Left cardiac atrium (tissue), 4 donors: ENCODE results near the gene AMELX. TPM values are rescaled to one million over a fixed set of nuclear protein-coding genes. Genes with fewer than 3 reads are reported as not detected.
A peak's percentile ranks its signal among the peaks of the same experiment; 100 is the strongest.

Experiments used
- ATAC-seq, 2 donors: fragments of 200-7000 bp; cut with Tn5 transposase; one replicate each; pipeline ENCODE4 v1.9.1; 2020; ENCODE audit warnings: mild to moderate bottlenecking in 2 of 2, moderate library complexity in 2 of 2
- DNase-seq: peaks from one replicate; pipeline ENCODE4 v3.0.0-alpha.2; 2020
- intact Hi-C, 2 donors: fragments of 100-400 bp; cut with DNase I; formaldehyde crosslinking; loops; one replicate each; pipeline versions ENCODE4 v1.14.1 to v1.15.1; 2022 to 2023
- long read RNA-seq: library from polyadenylated mRNA; unstranded; transcript quantifications from one replicate; pipeline ENCODE4 v2.0.0, GENCODE V29; 2021
- total RNA-seq, 2 donors: library from RNA; stranded (reverse); fragmentation: NEBNext Ultra II Directional; extraction: Animal tissue kit (Norgen Biotek cat#: 25700); gene quantifications; one replicate each; pipeline ENCODE4 v1.2.1, GENCODE V29; 2021
- donor health status: DM: no; HTN: yes; CAD: no.
- donor health status: DM: no; HTN: yes; CAD: no; lungs with severe emphysema.
- donor health status: DM: yes; HTN: yes; CAD: no.
- donor health status: Dilated cardiomyopathy.

AMELX gene
- total RNA-seq, result not detected
- long read RNA-seq, result 0 reads

- no peak for DNase-seq
- no peak for ATAC-seq
- intact Hi-C loops, result no loop called here
These were observed at the start of gene AMELX for GRCh38 chrX:11293113-11293512. Gene AMELX (plus strand): TSS chrX:11293413. CDS start chrX:11294789, 1,376 bp downstream.

DNA sequence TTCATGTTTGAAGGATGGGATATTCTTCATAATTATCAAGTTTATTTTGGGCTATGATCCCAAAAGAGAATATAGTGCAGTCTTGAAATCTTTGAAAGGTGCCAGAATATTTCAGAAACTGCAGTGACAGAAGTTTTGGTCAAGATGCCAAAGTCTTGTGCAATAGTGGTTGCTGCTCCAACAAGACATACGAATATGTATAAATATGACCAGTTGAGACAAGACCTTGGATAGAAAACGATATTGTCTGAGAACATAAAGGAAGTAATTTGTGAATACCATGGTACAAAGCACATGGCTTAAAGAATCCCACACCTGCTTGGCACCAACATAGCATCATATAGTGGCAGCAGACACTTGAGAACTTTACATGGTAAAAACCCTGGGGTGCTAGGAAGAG is 48.6 kb upstream of the AMELX start:
- intact Hi-C loops, result no loop called here
- no peak for ATAC-seq
- DNase-seq, result no peak

DNA sequence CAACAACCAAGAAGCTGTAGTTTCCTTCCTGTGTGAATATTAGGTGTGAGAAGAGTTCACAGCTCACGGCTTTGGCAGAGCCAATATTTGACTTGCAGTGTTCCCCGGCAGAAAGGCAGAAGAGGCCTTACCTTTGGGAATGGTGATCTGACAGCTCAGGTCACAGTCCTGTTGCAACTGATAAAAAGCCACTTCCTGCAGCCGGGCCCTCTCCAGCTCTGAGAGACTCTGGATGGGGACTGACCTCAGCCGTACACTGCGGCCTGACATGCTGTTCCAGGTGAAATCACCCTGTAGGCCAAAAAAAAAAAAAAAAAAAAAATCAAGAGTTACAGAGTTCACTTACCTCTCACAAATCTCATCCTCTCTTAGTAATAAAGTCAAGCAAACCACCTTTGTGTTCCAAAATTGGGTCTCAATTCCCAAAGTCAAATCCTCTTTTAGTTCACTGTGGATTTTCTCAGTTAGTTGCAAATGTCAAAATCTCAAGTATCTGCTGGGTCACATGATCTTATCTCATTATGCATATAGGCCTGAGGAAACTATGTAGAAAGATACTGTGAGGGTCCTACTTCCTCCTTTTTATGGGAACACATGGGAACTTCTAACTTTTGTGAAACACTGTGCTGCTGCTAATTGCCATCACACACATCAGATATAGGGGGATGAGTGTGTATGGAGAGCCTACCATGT is 38.6 kb upstream of the AMELX start:
- intact Hi-C loops, result no loop called here
- no peak for DNase-seq
- no peak for ATAC-seq

GRCh38 chrX:11257290-11257689 is 35.9 kb upstream of the AMELX start:
- no peak for ATAC-seq
- DNase-seq, result no peak
- intact Hi-C loops, result no loop called here

GRCh38 chrX:11257711-11258110 is 35.5 kb upstream of the AMELX start:
- DNase-seq (no peak), ATAC-seq (no peak)
- intact Hi-C loops, result no loop called here

GRCh38 chrX:11259437-11259836 is 33.8 kb upstream of the AMELX start:
- ATAC-seq (no peak), DNase-seq (no peak)
- intact Hi-C loops, result no loop called here

DNA sequence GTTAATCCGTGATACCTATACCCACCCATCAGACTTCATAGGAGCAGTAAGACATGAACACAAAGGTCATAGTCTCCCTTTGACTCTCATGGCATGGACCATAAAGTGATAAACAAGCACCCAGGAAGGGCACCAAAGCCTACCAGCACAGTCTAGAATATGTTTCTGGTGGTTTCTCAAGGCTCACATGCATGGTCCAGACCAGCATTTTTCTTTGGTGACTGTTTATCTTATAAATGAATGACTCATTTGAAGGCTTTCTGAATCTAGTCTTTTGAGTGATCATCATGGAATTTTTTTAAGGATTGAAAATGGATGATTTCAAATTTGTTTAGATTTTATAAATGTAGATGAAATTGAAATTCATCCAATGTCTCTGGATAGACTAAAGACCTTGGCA is 32.0 kb upstream of the AMELX start:
- ATAC-seq, result peak in 1 of 2 donors; percentile 36
- intact Hi-C loops, result no loop called here
- DNase-seq, result no peak

GRCh38 chrX:11264925-11265324 is 28.3 kb upstream of the AMELX start:
- no peak for DNase-seq

GRCh38 chrX:11265352-11265751 is 27.9 kb upstream of the AMELX start:
- no peak for ATAC-seq
- intact Hi-C loops, result no loop called here

More at GRCh38 chrX:11264925-11265324, 28.3 kb upstream of the AMELX start:
- ATAC-seq, result no peak
- intact Hi-C loops, result no loop called here

GRCh38 chrX:11266573-11267003 is 26.6 kb upstream of the AMELX start:
- DNase-seq (no peak), ATAC-seq (no peak)
- intact Hi-C loops, result no loop called here

More at GRCh38 chrX:11265352-11265751, 27.9 kb upstream of the AMELX start:
- DNase-seq, result no peak

- intact Hi-C loops, result no loop called here
- ATAC-seq, result no peak
- no peak for DNase-seq
These were observed 25.8 kb upstream of the AMELX start for GRCh38 chrX:11267425-11267824.

DNA sequence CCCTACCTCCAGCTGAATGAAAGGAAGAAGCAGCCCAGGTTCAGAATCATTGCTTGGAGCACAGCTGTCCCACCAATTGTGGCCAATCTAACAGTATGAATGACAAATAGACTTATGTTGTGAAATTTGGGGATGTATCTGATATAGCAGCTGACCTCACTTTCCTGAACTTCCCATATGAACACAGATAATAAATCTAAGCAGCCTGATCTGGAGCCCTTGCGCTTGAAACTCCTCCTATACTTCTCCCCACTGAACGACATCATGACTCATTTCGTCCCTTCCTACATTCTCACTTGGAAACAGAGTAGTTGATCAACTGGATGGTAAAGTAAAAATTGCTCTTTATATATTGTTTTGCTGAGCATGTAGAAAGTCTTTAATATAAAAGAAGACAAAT is 24.2 kb upstream of the AMELX start:
- intact Hi-C loops, result no loop called here
- DNase-seq (no peak), ATAC-seq (no peak)

GRCh38 chrX:11269996-11270395 is 23.2 kb upstream of the AMELX start:
- no peak for ATAC-seq
- intact Hi-C loops, result no loop called here
- no peak for DNase-seq

DNA sequence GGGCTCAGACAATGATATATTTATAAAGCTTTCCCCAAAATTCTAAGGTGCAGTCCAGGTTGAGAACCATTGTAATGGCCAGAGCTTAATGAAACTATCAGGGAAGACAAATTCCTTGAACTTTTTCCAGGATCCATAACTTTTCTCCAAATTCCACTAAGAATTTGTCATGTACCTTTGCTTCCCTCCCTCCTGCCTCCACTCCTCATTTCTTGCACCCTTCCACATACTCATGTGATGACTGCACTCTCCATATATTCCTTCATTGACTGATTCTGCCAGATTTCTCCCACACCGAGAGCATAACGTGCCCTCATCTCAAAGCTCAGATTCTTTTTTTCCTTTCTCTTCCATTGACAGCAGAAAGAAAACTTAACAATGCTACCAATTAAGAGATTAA is 20.9 kb upstream of the AMELX start:
- intact Hi-C loops, result no loop called here
- ATAC-seq, result no peak
- DNase-seq, result no peak

GRCh38 chrX:11272863-11273262 is 20.4 kb upstream of the AMELX start:
- DNase-seq (no peak), ATAC-seq (no peak)
- intact Hi-C loops, result no loop called here

GRCh38 chrX:11273544-11273943 is 19.7 kb upstream of the AMELX start:
- DNase-seq (no peak), ATAC-seq (no peak)
- intact Hi-C loops, result no loop called here

DNA sequence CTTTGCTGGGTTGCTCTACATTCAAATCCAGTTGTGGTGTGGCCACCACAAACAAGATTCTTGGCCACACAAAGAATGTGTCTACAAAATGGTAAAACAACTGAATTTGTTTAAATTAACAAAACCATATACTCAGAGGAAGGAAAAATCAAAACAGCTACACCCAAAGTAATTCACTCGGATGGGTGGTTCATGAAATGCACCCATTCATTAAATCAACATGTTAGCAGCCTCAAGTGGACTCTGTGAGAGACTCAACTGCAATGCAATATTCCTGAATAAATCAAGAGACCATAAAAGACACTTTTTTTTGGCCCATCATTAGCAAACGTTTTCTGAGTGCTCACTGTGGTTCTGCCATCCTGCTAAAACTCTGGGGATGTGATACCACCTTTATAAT is 11.2 kb upstream of the AMELX start:
- DNase-seq, result no peak
- no peak for ATAC-seq
- intact Hi-C loops, result no loop called here

- intact Hi-C loops, result no loop called here
- ATAC-seq (no peak), DNase-seq (no peak)
These were observed 7.6 kb upstream of the AMELX start for GRCh38 chrX:11285651-11286050.

- ATAC-seq (no peak), DNase-seq (no peak)
- intact Hi-C loops, result no loop called here
These were observed 5.7 kb upstream of the AMELX start for GRCh38 chrX:11287505-11287904.

DNA sequence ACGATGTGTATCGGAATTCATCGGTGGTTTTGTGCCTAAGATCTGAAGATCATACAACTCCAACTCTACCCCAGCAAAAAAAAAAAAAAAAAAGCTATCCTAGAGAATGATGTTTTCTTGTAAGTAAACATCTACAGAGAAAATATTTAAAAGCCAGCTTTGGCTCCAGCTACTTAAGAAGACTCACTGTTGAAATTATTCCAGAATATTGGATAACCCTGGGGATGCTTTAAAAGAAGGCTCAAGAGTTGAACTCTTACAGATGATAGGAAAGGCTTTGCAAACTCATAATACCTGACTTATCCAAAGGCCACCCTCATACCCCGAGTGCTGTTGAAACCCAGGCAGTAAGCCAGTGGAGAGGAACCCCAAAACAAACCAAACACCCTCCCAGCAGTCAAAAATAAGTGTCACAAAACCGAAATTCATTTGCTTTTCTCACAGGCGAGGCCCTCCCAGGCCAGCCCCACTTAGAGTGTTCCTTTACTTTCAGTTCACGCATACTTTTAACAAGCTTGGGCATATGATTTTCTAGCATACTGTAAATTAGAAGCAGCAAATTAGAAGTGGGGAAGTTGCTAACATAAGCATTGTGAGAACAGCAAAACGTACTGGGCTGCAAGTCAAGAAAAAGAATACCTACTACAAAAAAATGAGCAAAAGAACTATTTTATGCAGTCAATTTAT is 2.7 kb upstream of the AMELX start:
- intact Hi-C loops, result no loop called here
- DNase-seq, result no peak
- no peak for ATAC-seq

GRCh38 chrX:11296051-11296450 is 2.8 kb downstream of the AMELX start:
- DNase-seq, result no peak
- intact Hi-C loops, result no loop called here
- no peak for ATAC-seq
